Breast epithelium (tissue), 4 donors: ENCODE results near the gene CACNG4. TPM values are rescaled to one million over a fixed set of nuclear protein-coding genes. Genes with fewer than 3 reads are reported as not detected.

ENCODE experiments used
- DNase-seq, 2 donors: peaks; one replicate each; pipeline ENCODE4 v3.0.0-alpha.2; 2019; ENCODE audit warnings: low spot score in 2 of 2
- H3K27ac ChIP-seq, 2 donors: fragments of 200-600 bp; sonication (generic) in 1 of 2; one replicate each; pipeline ENCODE4 v1.5.1; 2016 to 2019; ENCODE audit warnings: mild to moderate bottlenecking in 1 of 2
- H3K27me3 ChIP-seq, 2 donors: fragments of 200-600 bp; sonication (generic) in 1 of 2; one replicate each; pipeline versions ENCODE4 v1.5.1 to v1.6.0; 2017 to 2019; ENCODE audit warnings: control low read depth in 1 of 2, mild to moderate bottlenecking in 1 of 2
- H3K36me3 ChIP-seq: fragments of 200-600 bp; one replicate; pipeline ENCODE4 v1.5.1; 2019
- H3K4me1 ChIP-seq, 2 donors: fragments of 200-600 bp; sonication (generic); one replicate each; pipeline ENCODE4 v1.5.1; 2016 to 2019; ENCODE audit warnings: control low read depth in 1 of 2
- H3K4me3 ChIP-seq, 3 donors: fragments of 200-600 bp; sonication (generic); 1 replicate in 2 of 3; 2 replicates in 1 of 3; pipeline ENCODE4 v1.5.1; 2016 to 2019; ENCODE audit warnings: mild to moderate bottlenecking in 3 of 3, moderate library complexity in 2 of 3
- H3K9me3 ChIP-seq, 2 donors: fragments of 200-600 bp; sonication (generic) in 1 of 2; one replicate each; pipeline ENCODE4 v1.5.1; 2016 to 2019; ENCODE audit warnings: control low read depth in 1 of 2
- CTCF ChIP-seq, 3 donors: fragments of 450-650 bp; IDR thresholded peaks; one replicate each; pipeline ENCODE4 v1.5.1; 2016 to 2017; ENCODE audit warnings: antibody characterized with exemption in 3 of 3, mild to moderate bottlenecking in 3 of 3, moderate library complexity in 3 of 3
- POLR2A ChIP-seq: fragments of 450-650 bp; IDR thresholded peaks from one replicate; pipeline ENCODE4 v1.6.1; 2016; ENCODE audit warnings: antibody characterized with exemption, mild to moderate bottlenecking, moderate library complexity
- POLR2AphosphoS5 ChIP-seq, 3 donors: sonication (generic); formaldehyde crosslinking; IDR thresholded peaks; one replicate each; pipeline ENCODE4 v1.6.1; 2017; ENCODE audit warnings: antibody characterized with exemption in 3 of 3
- intact Hi-C: fragments of 100-400 bp; cut with DNase I; formaldehyde crosslinking; loops from one replicate; pipeline ENCODE4 v1.15.1; 2023; ENCODE audit warnings: low total_unique reads
- total RNA-seq, 3 donors: library from RNA; depleted of rRNA; stranded (reverse); fragments of >200 nt; gene quantifications; one replicate each; pipeline ENCODE4 v1.1.0, GENCODE V29; 2016

Gene CACNG4
- total RNA-seq, 3 donors from 2014 or later: 2.6 to 7.3 TPM; not detected in 1

- Histone ChIP-seq H3K4me3 (no peak overlapping the region), H3K36me3 (no peaks in the 10 kb centered on the region), H3K27me3 (no peaks in the 10 kb centered on the region), H3K27ac (no peak overlapping the region), H3K9me3 (no peaks in the 10 kb centered on the region), H3K4me1 (no peaks in the 10 kb centered on the region)
- intact Hi-C loops: no loop called here
- DNase-seq: no peak
- no peak for TF ChIP-seq CTCF (IDR thresholded peaks at IDR 0.05)
- TF ChIP-seq POLR2A: no peak
- no peak for TF ChIP-seq POLR2AphosphoS5 (IDR thresholded peaks at IDR 0.05)
These were observed 55.8 kb downstream of the CACNG4 start for GRCh38 chr17:67020293-67020766.

GRCh38 chr17:67021196-67021595 lies 56.7 kb downstream of the CACNG4 start:
- no peak for DNase-seq
- TF ChIP-seq POLR2A (no peak), POLR2AphosphoS5 (IDR thresholded peaks at IDR 0.05) (no peak), CTCF (IDR thresholded peaks at IDR 0.05) (no peak)
- Histone ChIP-seq H3K27ac (no peak overlapping the region), H3K4me1 (no peaks in the 10 kb centered on the region), H3K27me3 (no peaks in the 10 kb centered on the region), H3K9me3 (no peaks in the 10 kb centered on the region), H3K4me3 (no peak overlapping the region), H3K36me3 (no peaks in the 10 kb centered on the region)
- intact Hi-C loops: no loop called here

GRCh38 chr17:67021743-67022450 lies 57.4 kb downstream of the CACNG4 start:
- DNase-seq: no peak
- no peaks in the 10 kb centered on the region for H3K4me1 ChIP-seq
- H3K9me3 ChIP-seq: no peaks in the 10 kb centered on the region
- TF ChIP-seq POLR2AphosphoS5 (IDR thresholded peaks at IDR 0.05) (no peak), POLR2A (no peak), CTCF (IDR thresholded peaks at IDR 0.05) (no peak)
- no peaks in the 10 kb centered on the region for H3K36me3 ChIP-seq
- H3K4me3 ChIP-seq: no peak overlapping the region
- no peak overlapping the region for H3K27ac ChIP-seq
- H3K27me3 ChIP-seq: no peaks in the 10 kb centered on the region
- intact Hi-C loops: no loop called here

GRCh38 chr17:67022451-67022810 lies 57.9 kb downstream of the CACNG4 start:
- DNase-seq: no peak
- intact Hi-C loops: no loop called here

More at GRCh38 chr17:67022451-67022810, 57.9 kb downstream of the CACNG4 start:
- TF ChIP-seq POLR2A (no peak), POLR2AphosphoS5 (IDR thresholded peaks at IDR 0.05) (no peak), CTCF (IDR thresholded peaks at IDR 0.05) (no peak)
- Histone ChIP-seq H3K27ac (no peak overlapping the region), H3K4me3 (no peak overlapping the region), H3K27me3 (no peaks in the 10 kb centered on the region), H3K36me3 (no peaks in the 10 kb centered on the region), H3K4me1 (no peaks in the 10 kb centered on the region), H3K9me3 (no peaks in the 10 kb centered on the region)
